Panc1 (cell line): ENCODE measurements around the gene CROCC2. TPM values are rescaled to one million over a fixed set of nuclear protein-coding genes. Genes with fewer than 3 reads are reported as not detected.

ENCODE experiments used
- ATAC-seq: fragments of 200-7000 bp; cut with Tn5 transposase; 2 replicates; pipeline ENCODE4 v1.9.1; 2020; ENCODE audit warnings: mild to moderate bottlenecking, moderate library complexity
- BruUV-seq: library from RNA; stranded (reverse); fragments of 400-500 nt; replicated peaks from 2 replicates; lab custom pipeline; 2021; lab: Mats Ljungman, UMichigan
- CTCF ChIA-PET: fragments of 300-600 bp; sonication (Branson Sonifier 250); formaldehyde crosslinking; loops from one replicate; lab custom pipeline; 2022; ENCODE audit warnings: antibody characterized with exemption; lab: Charles Lee
- POLR2A ChIA-PET: fragments of 300-600 bp; sonication (Branson Sonifier 250); formaldehyde crosslinking; loops from one replicate; lab custom pipeline; 2022; ENCODE audit warnings: antibody characterized with exemption; lab: Charles Lee
- DNase-seq: peaks from one replicate; pipeline ENCODE4 v3.0.0-alpha.2; 2010; ENCODE audit warnings: low read depth, low spot score
- H3K27ac ChIP-seq: 2 replicates; pipeline ENCODE4 v1.5.1; 2011; ENCODE audit warnings: mild to moderate bottlenecking, low read length, inconsistent platforms
- H3K27me3 ChIP-seq: fragments of 200-500 bp; sonication (Bioruptor generic); 2 replicates; pipeline ENCODE4 v1.6.0; 2014; ENCODE audit warnings: low read length, inconsistent platforms; ENCODE audit not compliant: control insufficient read depth, insufficient read depth
- H3K36me3 ChIP-seq: fragments of 200-500 bp; sonication (Bioruptor generic); 2 replicates; pipeline ENCODE4 v1.5.1; 2014; ENCODE audit warnings: inconsistent platforms, mild to moderate bottlenecking, low read length, moderate library complexity; ENCODE audit not compliant: control insufficient read depth, insufficient read depth
- H3K4me1 ChIP-seq: 2 replicates; pipeline ENCODE4 v1.5.1; 2011; ENCODE audit warnings: inconsistent platforms, mild to moderate bottlenecking, low read length, moderate library complexity; ENCODE audit not compliant: control insufficient read depth, insufficient read depth
- H3K4me3 ChIP-seq, 2 experiments: 2 replicates each; pipeline ENCODE4 v1.5.1; 2011 to 2012; ENCODE audit warnings: low read depth in 2 of 2, low read length in 2 of 2, mild to moderate bottlenecking in 2 of 2, inconsistent platforms in 1 of 2, moderate library complexity in 1 of 2
- H3K9me3 ChIP-seq: fragments of 200-500 bp; sonication (Bioruptor generic); 2 replicates; pipeline ENCODE4 v1.5.1; 2014; ENCODE audit warnings: low read depth, mild to moderate bottlenecking, inconsistent platforms, low read length, moderate library complexity; ENCODE audit not compliant: control insufficient read depth, insufficient read depth
- CTCF ChIP-seq: fragments of 450-650 bp; IDR thresholded peaks from 2 replicates; pipeline ENCODE4 v1.5.1; 2017; ENCODE audit warnings: mild to moderate bottlenecking
- POLR2AphosphoS5 ChIP-seq: IDR thresholded peaks from 2 replicates; pipeline ENCODE4 v1.6.1; 2012; ENCODE audit warnings: mild to moderate bottlenecking, low read depth, low read length, moderate library complexity
- SIN3A ChIP-seq: IDR thresholded peaks from 2 replicates; pipeline ENCODE4 v1.6.1; 2012; ENCODE audit warnings: low read depth, mild to moderate bottlenecking, low read length, moderate library complexity, borderline replicate concordance; ENCODE audit not compliant: insufficient read depth
- TCF7L2 ChIP-seq: IDR thresholded peaks from 2 replicates; pipeline ENCODE4 v1.6.1; 2011; ENCODE audit warnings: mild to moderate bottlenecking, low read depth, low read length, inconsistent platforms
- in situ Hi-C: cut with HindIII; loops from 2 replicates; pipeline ENCODE4 v1.10.0; 2016; ENCODE audit warnings: low sequenced_read_pairs, low pct_unique_long_range_greater_than_20kb
- intact Hi-C: fragments of 100-400 bp; cut with micrococcal nuclease; formaldehyde crosslinking; loops from one replicate; pipeline ENCODE4 v1.10.0; 2022; ENCODE audit not compliant: unreplicated experiment
- total RNA-seq: library from RNA; stranded (reverse); gene quantifications from one replicate; pipeline ENCODE4 v1.2.1, GENCODE V29; 2021; ENCODE audit not compliant: unreplicated experiment
- TF ChIP-seq, protein P1 (sequence below), 2 experiments: IDR thresholded peaks; 2 replicates each; pipeline ENCODE4 v1.6.1; 2011 to 2012; ENCODE audit warnings: low read depth in 2 of 2, control low read depth in 1 of 2, low read length in 1 of 2, mild to moderate bottlenecking in 1 of 2, moderate library complexity in 1 of 2; ENCODE audit not compliant: insufficient read depth in 1 of 2

The CROCC2 gene
- total RNA-seq, 1 experiment from 2014 or later: 0.23 TPM

GRCh38 chr2:240988571-240989271 is 82.6 kb downstream of the CROCC2 start:
- no TSS peak for BruUV-seq
- intact Hi-C loops: loop anchor here (2.0 kb wide), 1 partner anchor 74 kb away; no protein-coding TSS in a partner anchor
- POLR2A ChIA-PET: no interaction called here

GRCh38 chr2:240989451-240990265 is 83.5 kb downstream of the CROCC2 start:
- H3K4me3 ChIP-seq: no peak overlapping the region
- TF ChIP-seq SIN3A (no peak), POLR2AphosphoS5 (no peak), TCF7L2 (no peak), CTCF (peak; percentile 91)
- TF ChIP-seq, protein P1, sequence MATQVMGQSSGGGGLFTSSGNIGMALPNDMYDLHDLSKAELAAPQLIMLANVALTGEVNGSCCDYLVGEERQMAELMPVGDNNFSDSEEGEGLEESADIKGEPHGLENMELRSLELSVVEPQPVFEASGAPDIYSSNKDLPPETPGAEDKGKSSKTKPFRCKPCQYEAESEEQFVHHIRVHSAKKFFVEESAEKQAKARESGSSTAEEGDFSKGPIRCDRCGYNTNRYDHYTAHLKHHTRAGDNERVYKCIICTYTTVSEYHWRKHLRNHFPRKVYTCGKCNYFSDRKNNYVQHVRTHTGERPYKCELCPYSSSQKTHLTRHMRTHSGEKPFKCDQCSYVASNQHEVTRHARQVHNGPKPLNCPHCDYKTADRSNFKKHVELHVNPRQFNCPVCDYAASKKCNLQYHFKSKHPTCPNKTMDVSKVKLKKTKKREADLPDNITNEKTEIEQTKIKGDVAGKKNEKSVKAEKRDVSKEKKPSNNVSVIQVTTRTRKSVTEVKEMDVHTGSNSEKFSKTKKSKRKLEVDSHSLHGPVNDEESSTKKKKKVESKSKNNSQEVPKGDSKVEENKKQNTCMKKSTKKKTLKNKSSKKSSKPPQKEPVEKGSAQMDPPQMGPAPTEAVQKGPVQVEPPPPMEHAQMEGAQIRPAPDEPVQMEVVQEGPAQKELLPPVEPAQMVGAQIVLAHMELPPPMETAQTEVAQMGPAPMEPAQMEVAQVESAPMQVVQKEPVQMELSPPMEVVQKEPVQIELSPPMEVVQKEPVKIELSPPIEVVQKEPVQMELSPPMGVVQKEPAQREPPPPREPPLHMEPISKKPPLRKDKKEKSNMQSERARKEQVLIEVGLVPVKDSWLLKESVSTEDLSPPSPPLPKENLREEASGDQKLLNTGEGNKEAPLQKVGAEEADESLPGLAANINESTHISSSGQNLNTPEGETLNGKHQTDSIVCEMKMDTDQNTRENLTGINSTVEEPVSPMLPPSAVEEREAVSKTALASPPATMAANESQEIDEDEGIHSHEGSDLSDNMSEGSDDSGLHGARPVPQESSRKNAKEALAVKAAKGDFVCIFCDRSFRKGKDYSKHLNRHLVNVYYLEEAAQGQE (IDR thresholded peaks at IDR 0.05; ENCODE audit: insufficient read depth in 1 of 2, low read depth in 2 of 2, low read length in 1 of 2): no peak
- H3K27me3 ChIP-seq: no peaks in the 10 kb centered on the region
- DNase-seq (peak; percentile 20), ATAC-seq (peak; percentile 81)
- POLR2A ChIA-PET: no interaction called here
- no peaks in the 10 kb centered on the region for H3K36me3 ChIP-seq
- intact Hi-C loops (loop anchor here (2.0 kb wide), 1 partner anchor 75 kb away; no protein-coding TSS in a partner anchor), in situ Hi-C loops (no loop called here)
- BruUV-seq: no TSS peak
- no peaks in the 10 kb centered on the region for H3K9me3 ChIP-seq
- CTCF ChIA-PET: interaction anchor here (0.6 to 1.0 kb wide), 3 partner anchors 70 to 138 kb away, joined by 3 to 4 read pairs (median 4); no protein-coding TSS in a partner anchor
- H3K4me1 ChIP-seq: peaks cover 18% of the 10 kb centered on the region
- H3K27ac ChIP-seq: no peak overlapping the region

More at GRCh38 chr2:240988571-240989271, 82.6 kb downstream of the CROCC2 start:
- Histone ChIP-seq H3K27me3 (no peaks in the 10 kb centered on the region), H3K9me3 (no peaks in the 10 kb centered on the region), H3K4me1 (peaks cover 22% of the 10 kb centered on the region), H3K4me3 (no peak overlapping the region), H3K27ac (no peak overlapping the region), H3K36me3 (no peaks in the 10 kb centered on the region)
- CTCF ChIA-PET: interaction anchor here (0.6 to 0.7 kb wide), 2 partner anchors 69 to 74 kb away, joined by 3 to 4 read pairs; no protein-coding TSS in a partner anchor
- in situ Hi-C loops: no loop called here
- DNase-seq (no peak), ATAC-seq (no peak)
- TF ChIP-seq CTCF (no peak), POLR2AphosphoS5 (no peak), SIN3A (no peak), TCF7L2 (no peak)
- TF ChIP-seq, protein P1 (IDR thresholded peaks at IDR 0.05; ENCODE audit: insufficient read depth in 1 of 2, low read depth in 2 of 2, low read length in 1 of 2): no peak
